ENCODE measurements around the gene ARPP21. TPM values are rescaled to one million over a fixed set of nuclear protein-coding genes. Genes with fewer than 3 reads are reported as not detected.

Gene ARPP21
- total RNA-seq, 4 donors from 2014 or later, result under 0.01 to 0.33 (median 0.13) TPM; not detected in 1

- intact Hi-C loops (cut with DNase I), result no loop called here
- DNase-seq (ENCODE audit: extremely low spot score), result no peak
- Histone ChIP-seq H3K27ac (replicated peaks in 1 of 4) (no peak overlapping the region), H3K4me1 (no peaks in the 10 kb centered on the region), H3K9me3 (no peaks in the 10 kb centered on the region), H3K36me3 (no peaks in the 10 kb centered on the region), H3K4me3 (no peak overlapping the region), H3K27me3 (no peaks in the 10 kb centered on the region)
- WGBS, result 77% methylated on average over 4 of the region's 4 CpGs
- TF ChIP-seq EP300 (IDR thresholded peaks at IDR 0.05), result no peak
- TF ChIP-seq POLR2AphosphoS5 (IDR thresholded peaks at IDR 0.05), result no peak
- no peak for TF ChIP-seq POLR2A (IDR thresholded peaks at IDR 0.05; ENCODE audit: low read depth)
- no peak for TF ChIP-seq CTCF (IDR thresholded peaks at IDR 0.05)
Observed at GRCh38 chr3:35785234-35785888, 146.0 kb downstream of the ARPP21 start.

- Histone ChIP-seq H3K27me3 (no peaks in the 10 kb centered on the region), H3K36me3 (no peaks in the 10 kb centered on the region), H3K27ac (replicated peaks in 1 of 4) (no peak overlapping the region), H3K9me3 (no peaks in the 10 kb centered on the region), H3K4me3 (no peak overlapping the region), H3K4me1 (no peaks in the 10 kb centered on the region)
- WGBS, result 68% methylated on average over 1 of the region's 1 CpG
- TF ChIP-seq EP300 (IDR thresholded peaks at IDR 0.05) (no peak), POLR2AphosphoS5 (IDR thresholded peaks at IDR 0.05) (no peak), POLR2A (IDR thresholded peaks at IDR 0.05; ENCODE audit: low read depth) (no peak), CTCF (IDR thresholded peaks at IDR 0.05) (no peak)
- no peak for DNase-seq (ENCODE audit: extremely low spot score)
- intact Hi-C loops (cut with DNase I), result no loop called here
Observed at GRCh38 chr3:35787936-35788335, 148.6 kb downstream of the ARPP21 start.

GRCh38 chr3:35789042-35789831 lies 149.9 kb downstream of the ARPP21 start:
- H3K27me3 ChIP-seq, result no peaks in the 10 kb centered on the region
- H3K36me3 ChIP-seq, result no peaks in the 10 kb centered on the region
- intact Hi-C loops (cut with DNase I), result no loop called here
- no peak overlapping the region for H3K4me3 ChIP-seq
- no peaks in the 10 kb centered on the region for H3K4me1 ChIP-seq
- 75% methylated on average over 4 of the region's 4 CpGs for WGBS
- no peak overlapping the region for H3K27ac ChIP-seq (replicated peaks in 1 of 4)
- H3K9me3 ChIP-seq, result no peaks in the 10 kb centered on the region
- no peak for DNase-seq (ENCODE audit: extremely low spot score)
- TF ChIP-seq EP300 (IDR thresholded peaks at IDR 0.05) (no peak), CTCF (IDR thresholded peaks at IDR 0.05) (no peak), POLR2A (IDR thresholded peaks at IDR 0.05; ENCODE audit: low read depth) (no peak), POLR2AphosphoS5 (IDR thresholded peaks at IDR 0.05) (no peak)

- Histone ChIP-seq H3K4me3 (no peak overlapping the region), H3K27ac (replicated peaks in 1 of 4) (no peak overlapping the region), H3K36me3 (no peaks in the 10 kb centered on the region), H3K4me1 (no peaks in the 10 kb centered on the region), H3K9me3 (no peaks in the 10 kb centered on the region), H3K27me3 (no peaks in the 10 kb centered on the region)
- DNase-seq (ENCODE audit: extremely low spot score), result no peak
- WGBS, result 100% methylated on average over 1 of the region's 1 CpG
- intact Hi-C loops (cut with DNase I), result no loop called here
- no peak for TF ChIP-seq POLR2A (IDR thresholded peaks at IDR 0.05; ENCODE audit: low read depth)
- no peak for TF ChIP-seq POLR2AphosphoS5 (IDR thresholded peaks at IDR 0.05)
- no peak for TF ChIP-seq EP300 (IDR thresholded peaks at IDR 0.05)
- no peak for TF ChIP-seq CTCF (IDR thresholded peaks at IDR 0.05)
Observed at GRCh38 chr3:35790764-35791163, 151.4 kb downstream of the ARPP21 start.
